Esophagus muscularis mucosa (tissue), 4 donors: ENCODE data around the gene IGLL5. TPM values are rescaled to one million over a fixed set of nuclear protein-coding genes. Genes with fewer than 3 reads are reported as not detected.

Source experiments
- DNase-seq: peaks from one replicate; pipeline ENCODE4 v3.0.0-alpha.2; 2017; ENCODE audit errors: extremely low spot score
- H3K27ac ChIP-seq, 4 donors: fragments of 200-600 bp; sonication (generic); replicated peaks in 1 of 4; 1 replicate in 3 of 4; 2 replicates in 1 of 4; pipeline ENCODE4 v1.5.1; 2016 to 2019; ENCODE audit warnings: mild to moderate bottlenecking in 1 of 4
- H3K27me3 ChIP-seq, 4 donors: fragments of 200-600 bp; sonication (generic); one replicate each; pipeline versions ENCODE4 v1.5.1 to v1.6.0; 2016 to 2019
- H3K36me3 ChIP-seq, 4 donors: fragments of 200-600 bp; sonication (generic); one replicate each; pipeline ENCODE4 v1.5.1; 2016 to 2019
- H3K4me1 ChIP-seq, 4 donors: fragments of 200-600 bp; sonication (generic); one replicate each; pipeline ENCODE4 v1.5.1; 2016 to 2019
- H3K4me3 ChIP-seq, 4 donors: fragments of 200-600 bp; sonication (generic); 1 replicate in 2 of 4; 2 replicates in 2 of 4; pipeline ENCODE4 v1.5.1; 2016 to 2019; ENCODE audit warnings: mild to moderate bottlenecking in 4 of 4, moderate library complexity in 1 of 4
- H3K9me3 ChIP-seq, 4 donors: fragments of 200-600 bp; sonication (generic); 1 replicate in 3 of 4; 2 replicates in 1 of 4; pipeline ENCODE4 v1.5.1; 2016 to 2019
- CTCF ChIP-seq, 3 experiments: fragments of 200-600 bp in 2 of 3; fragments of 450-650 bp in 1 of 3; sonication (generic) in 2 of 3; IDR thresholded peaks; one replicate each; pipeline ENCODE4 v1.5.1; 2017 to 2019; ENCODE audit warnings: antibody characterized with exemption in 3 of 3, mild to moderate bottlenecking in 2 of 3, moderate library complexity in 1 of 3
- EP300 ChIP-seq: sonication (generic); formaldehyde crosslinking; IDR thresholded peaks from one replicate; pipeline ENCODE4 v1.6.1; 2017; ENCODE audit warnings: antibody characterized with exemption
- POLR2A ChIP-seq: fragments of 450-650 bp; IDR thresholded peaks from one replicate; pipeline ENCODE4 v1.6.1; 2017; ENCODE audit warnings: antibody characterized with exemption, moderate library complexity, mild to moderate bottlenecking, low read depth
- POLR2AphosphoS5 ChIP-seq, 2 donors: sonication (generic); formaldehyde crosslinking; IDR thresholded peaks; one replicate each; pipeline ENCODE4 v1.6.1; 2017; ENCODE audit warnings: antibody characterized with exemption in 2 of 2
- WGBS: methylation state at CpG from one replicate; pipeline ENCODE4 v1.1.5; 2018; 5-methylcytosine and 5-hydroxymethylcytosine counted together
- intact Hi-C: fragments of 100-400 bp; cut with DNase I; formaldehyde crosslinking; loops from one replicate; pipeline ENCODE4 v1.15.1; 2023
- total RNA-seq, 4 donors: library from RNA; depleted of rRNA; stranded (reverse); fragments of >200 nt; gene quantifications; one replicate each; pipeline versions ENCODE4 v1.1.0 to v1.2.1, GENCODE V29; 2016

Gene IGLL5
- total RNA-seq, 4 donors from 2014 or later: 0.39 to 1.3 (median 0.80) TPM; not detected in 1

GRCh38 chr22:22906907-22907550, 19.4 kb downstream of the IGLL5 start:
- intact Hi-C loops: no loop called here
- H3K4me3 ChIP-seq: no peak overlapping the region
- TF ChIP-seq POLR2AphosphoS5 (IDR thresholded peaks at IDR 0.05) (no peak), POLR2A (no peak), EP300 (no peak)
- H3K9me3 ChIP-seq: no peaks in the 10 kb centered on the region
- H3K27me3 ChIP-seq: no peaks in the 10 kb centered on the region
- H3K36me3 ChIP-seq: no peaks in the 10 kb centered on the region
- DNase-seq: no peak
- H3K27ac ChIP-seq: no peak overlapping the region
- H3K4me1 ChIP-seq: no peaks in the 10 kb centered on the region
- 95% methylated on average over 6 of the region's 8 CpGs for WGBS

GRCh38 chr22:22907551-22908494, 20.2 kb downstream of the IGLL5 start:
- Histone ChIP-seq H3K36me3 (no peaks in the 10 kb centered on the region), H3K27me3 (no peaks in the 10 kb centered on the region), H3K4me1 (no peaks in the 10 kb centered on the region), H3K27ac (no peak overlapping the region), H3K9me3 (no peaks in the 10 kb centered on the region), H3K4me3 (no peak overlapping the region)
- intact Hi-C loops: no loop called here
- DNase-seq: no peak
- TF ChIP-seq POLR2A (no peak), POLR2AphosphoS5 (IDR thresholded peaks at IDR 0.05) (no peak), CTCF (IDR thresholded peaks at IDR 0.05) (no peak), EP300 (no peak)
- 88% methylated on average over 9 of the region's 9 CpGs for WGBS

GRCh38 chr22:22908495-22908861, 20.9 kb downstream of the IGLL5 start:
- Histone ChIP-seq H3K4me3 (no peak overlapping the region), H3K4me1 (no peaks in the 10 kb centered on the region), H3K9me3 (no peaks in the 10 kb centered on the region), H3K27ac (no peak overlapping the region), H3K36me3 (no peaks in the 10 kb centered on the region), H3K27me3 (no peaks in the 10 kb centered on the region)
- WGBS: 95% methylated on average over 3 of the region's 3 CpGs
- DNase-seq: no peak
- intact Hi-C loops: no loop called here
- TF ChIP-seq POLR2A: no peak
- TF ChIP-seq POLR2AphosphoS5 (IDR thresholded peaks at IDR 0.05): no peak
- no peak for TF ChIP-seq CTCF (IDR thresholded peaks at IDR 0.05)

GRCh38 chr22:22908941-22909604, 21.5 kb downstream of the IGLL5 start:
- DNase-seq: no peak
- TF ChIP-seq POLR2A (no peak), CTCF (IDR thresholded peaks at IDR 0.05) (no peak), EP300 (no peak), POLR2AphosphoS5 (IDR thresholded peaks at IDR 0.05) (no peak)
- no peaks in the 10 kb centered on the region for H3K9me3 ChIP-seq
- H3K36me3 ChIP-seq: no peaks in the 10 kb centered on the region
- no peaks in the 10 kb centered on the region for H3K27me3 ChIP-seq
- WGBS: 81% methylated on average over 6 of the region's 6 CpGs
- intact Hi-C loops: no loop called here
- no peak overlapping the region for H3K4me3 ChIP-seq
- no peak overlapping the region for H3K27ac ChIP-seq
- H3K4me1 ChIP-seq: no peaks in the 10 kb centered on the region
